GM21619 (cell line): ENCODE results near the gene CSAG1.
A peak's percentile ranks its signal among the peaks of the same experiment; 100 is the strongest.
"Not testable (repeated sequence)": the region's sequence is repeated elsewhere in the genome, so short reads cannot be mapped to it uniquely, and the experiment has no call there.

ENCODE experiments used
- ATAC-seq: cut with Tn5 transposase; IDR thresholded peaks from one replicate; pipeline ENCODE4 v1.9.1; 2021; ENCODE audit not compliant: unreplicated experiment

The CSAG1 gene

GRCh38 chrX:152700390-152700789, 33.1 kb downstream of the CSAG1 start:
- not testable (repeated sequence) for ATAC-seq

- not testable (repeated sequence) for ATAC-seq
Observed at GRCh38 chrX:152697952-152698931, 35.3 kb downstream of the CSAG1 start, which contains the start of gene MAGEA3. Gene MAGEA3 (plus strand): TSS chrX:152698794. CDS start chrX:152700833, 2,039 bp downstream.

GRCh38 chrX:152681012-152681411, 52.5 kb downstream of the CSAG1 start:
- peak; percentile 51 for ATAC-seq
